ENCODE measurements around the gene NOL9.

DNA sequence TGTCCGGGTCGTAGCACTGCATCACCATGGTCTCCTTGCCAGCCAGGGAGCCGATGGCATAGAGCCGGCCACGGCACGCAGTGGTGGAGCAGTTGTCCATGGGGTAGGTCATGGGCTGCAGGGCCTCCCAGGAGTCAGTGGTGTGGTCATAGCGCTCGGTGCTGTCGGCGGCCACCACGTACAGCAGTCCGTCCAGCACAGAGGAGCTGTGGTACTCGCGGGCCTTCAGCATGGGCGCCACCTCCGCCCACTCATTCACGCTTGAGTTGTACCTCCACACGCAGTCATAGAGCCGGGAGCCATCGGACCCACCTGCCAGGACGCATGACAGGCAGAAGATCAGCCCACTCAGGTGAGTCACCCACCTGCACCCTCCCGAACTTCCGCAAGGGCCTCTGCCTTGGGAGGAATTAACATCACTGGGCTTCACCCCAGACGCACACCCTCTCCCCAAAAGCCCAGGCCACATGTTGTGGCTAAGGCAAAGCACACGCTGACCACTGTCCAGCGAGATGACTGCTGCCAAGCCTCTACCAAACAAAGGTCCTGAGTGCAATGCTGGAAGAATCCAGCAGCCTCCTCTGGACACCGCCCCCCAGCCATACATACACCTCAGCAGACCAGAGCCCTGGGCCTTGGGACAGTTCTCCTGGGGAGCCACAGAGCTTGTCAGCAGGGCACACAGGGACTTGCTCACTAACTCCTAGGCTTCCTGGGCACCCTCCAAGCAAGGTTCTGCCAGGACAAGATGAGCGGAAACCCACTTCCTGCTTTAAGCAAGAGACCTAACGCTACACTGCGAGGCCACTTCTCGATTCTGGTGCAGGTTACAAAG is 45.0 kb upstream of the NOL9 start:
- TF ChIP-seq EZH2 (IDR thresholded peaks at IDR 0.05) (no peak), POLR2AphosphoS5 (IDR thresholded peaks at IDR 0.05; ENCODE audit: borderline replicate concordance, low read depth, low read length) (no peak), FOXP2 (optimal IDR thresholded peaks at IDR 0.05; ENCODE audit: control extremely low read depth, extremely low read length, insufficient read depth) (no peak)
